Skeletal muscle cell (primary cell): ENCODE results near the gene RECQL5.

Experiments
- DNase-seq: peaks from one replicate; pipeline ENCODE4 v3.0.0-alpha.2; 2010; ENCODE audit warnings: low read depth
- H3K4me3 ChIP-seq: 2 replicates; pipeline ENCODE4 v1.5.1; 2011; ENCODE audit warnings: low read depth, mild to moderate bottlenecking, control low read depth, low read length, moderate library complexity

RECQL5 gene

DNA sequence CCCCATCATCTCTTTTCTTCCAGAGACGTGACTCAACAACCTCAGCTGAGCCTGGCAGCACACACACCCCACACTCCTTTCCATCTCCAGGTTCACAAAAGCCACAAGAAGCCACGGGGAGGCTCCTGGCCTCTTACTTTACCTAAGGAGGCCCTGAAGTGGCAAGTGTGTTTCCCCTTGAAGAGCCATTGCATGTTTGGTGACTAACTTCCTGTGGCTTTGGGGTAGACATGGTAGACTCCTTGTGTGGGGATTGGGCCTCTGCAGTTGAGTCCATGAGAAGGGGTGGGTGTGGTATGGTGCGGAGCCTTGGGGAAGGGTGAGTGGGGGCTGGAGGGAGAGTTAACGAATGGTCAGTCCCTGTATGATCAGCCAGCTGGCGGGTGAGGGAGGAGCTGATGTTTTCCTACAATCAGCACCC lies 24.4 kb upstream of the RECQL5 start:
- DNase-seq: no peak
- no peak overlapping the region for H3K4me3 ChIP-seq

GRCh38 chr17:75689441-75689873 lies 22.5 kb upstream of the RECQL5 start:
- no peak overlapping the region for H3K4me3 ChIP-seq
- DNase-seq: no peak

DNA sequence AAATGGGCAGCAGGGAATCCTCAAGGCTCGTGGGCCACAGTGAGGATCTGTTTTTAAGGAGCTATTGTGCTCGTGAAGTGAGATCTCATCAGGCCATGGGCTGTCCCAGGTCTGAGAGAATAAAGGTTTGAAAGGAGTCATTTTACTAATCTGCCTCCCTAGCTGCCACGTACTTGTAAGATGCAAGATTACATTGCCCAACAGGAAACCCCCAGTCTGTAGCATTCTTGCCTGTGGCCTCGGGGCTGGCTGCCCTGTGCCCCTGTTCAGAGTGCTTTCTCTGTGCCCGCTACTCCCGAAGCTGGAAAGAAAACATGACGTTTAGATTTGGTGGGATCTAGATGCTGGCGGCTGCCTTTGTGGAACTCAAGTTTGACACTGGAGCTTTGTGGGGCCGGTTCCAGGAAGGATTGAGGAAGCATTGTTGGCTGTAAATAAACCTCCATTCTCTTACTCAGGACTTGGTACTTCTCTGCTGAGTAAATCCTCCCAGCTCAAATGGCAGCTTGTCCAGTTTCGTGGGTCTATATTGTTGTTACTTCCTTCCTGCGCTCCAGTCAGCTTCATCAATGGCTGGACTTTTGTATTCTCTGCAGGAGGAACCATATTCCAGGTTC lies 21.4 kb upstream of the RECQL5 start:
- no peak overlapping the region for H3K4me3 ChIP-seq
- DNase-seq: no peak

GRCh38 chr17:75685499-75685898 lies 18.5 kb upstream of the RECQL5 start:
- H3K4me3 ChIP-seq: no peak overlapping the region
- no peak for DNase-seq

DNA sequence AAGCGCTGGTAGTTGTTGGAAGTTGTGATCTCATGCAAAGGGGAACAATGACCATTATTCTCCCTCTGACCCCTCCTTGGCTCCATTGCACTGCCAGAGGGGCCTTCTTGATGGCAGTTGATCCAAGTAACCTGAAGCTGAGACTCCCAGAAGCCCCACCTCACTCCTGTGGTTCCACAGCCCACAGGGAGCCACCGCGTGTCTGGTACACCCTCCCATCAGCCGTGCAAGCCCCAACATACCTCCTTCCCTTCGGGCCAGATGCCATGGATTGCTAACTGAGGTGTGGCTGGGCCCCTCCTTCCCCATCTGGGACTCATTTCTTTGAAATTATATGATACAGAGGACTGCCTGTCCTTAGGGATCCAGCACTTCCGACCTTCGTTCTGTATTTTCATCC lies 18.0 kb upstream of the RECQL5 start:
- H3K4me3 ChIP-seq: no peak overlapping the region
- DNase-seq: no peak

- DNase-seq: no peak
- H3K4me3 ChIP-seq: no peak overlapping the region
Measured at GRCh38 chr17:75684249-75684648, 17.3 kb upstream of the RECQL5 start.

GRCh38 chr17:75683583-75683982 lies 16.6 kb upstream of the RECQL5 start:
- no peak for DNase-seq
- no peak overlapping the region for H3K4me3 ChIP-seq

GRCh38 chr17:75681289-75681688 lies 14.3 kb upstream of the RECQL5 start:
- DNase-seq: no peak

GRCh38 chr17:75680431-75680830 lies 13.5 kb upstream of the RECQL5 start:
- no peak for DNase-seq
- H3K4me3 ChIP-seq: no peak overlapping the region

More at GRCh38 chr17:75681289-75681688, 14.3 kb upstream of the RECQL5 start:
- no peak overlapping the region for H3K4me3 ChIP-seq

- no peak for DNase-seq
- no peak overlapping the region for H3K4me3 ChIP-seq
Measured at GRCh38 chr17:75679706-75680211, 12.8 kb upstream of the RECQL5 start.

DNA sequence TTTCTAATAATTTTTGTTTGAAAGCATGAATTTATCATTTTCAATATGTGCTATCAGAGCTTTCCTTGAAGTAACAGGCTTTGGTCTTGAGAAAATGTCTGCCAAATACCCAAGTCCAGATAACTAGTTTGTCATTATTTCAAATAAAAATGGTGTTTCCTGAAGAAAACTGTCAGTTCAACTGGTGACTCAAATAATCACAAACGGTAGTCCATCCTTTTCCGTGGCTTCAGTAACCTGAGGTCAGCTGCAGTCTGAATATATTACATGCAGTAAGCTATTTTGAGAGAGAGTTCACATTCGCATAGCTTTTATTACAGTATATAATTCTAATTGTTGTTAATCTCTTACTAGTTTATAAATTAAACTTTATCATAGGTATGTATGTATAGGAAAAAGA lies 9.5 kb upstream of the RECQL5 start:
- no peak for DNase-seq
- no peak overlapping the region for H3K4me3 ChIP-seq

GRCh38 chr17:75673487-75673886 lies 6.5 kb upstream of the RECQL5 start:
- no peak for DNase-seq
- no peak overlapping the region for H3K4me3 ChIP-seq

DNA sequence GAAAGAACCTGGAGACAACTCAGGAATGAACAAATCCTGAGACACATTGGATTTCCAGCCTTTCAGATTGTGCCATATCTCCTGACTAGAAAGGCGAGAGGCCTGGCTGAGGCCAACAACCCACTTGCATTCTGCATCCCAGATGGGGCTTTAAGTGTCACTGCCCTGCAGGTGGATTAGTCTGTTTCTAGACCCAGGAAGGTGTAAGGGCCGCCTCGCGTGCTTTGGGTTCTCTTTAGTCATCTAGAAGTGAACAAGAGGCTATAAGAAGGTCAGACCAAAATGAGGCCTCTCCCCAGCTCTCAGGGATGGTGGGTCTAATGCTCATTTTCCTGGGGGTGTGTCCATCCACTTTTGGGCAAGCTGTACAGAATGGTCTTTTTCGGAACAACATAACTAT lies 5.1 kb upstream of the RECQL5 start:
- no peak overlapping the region for H3K4me3 ChIP-seq
- no peak for DNase-seq

DNA sequence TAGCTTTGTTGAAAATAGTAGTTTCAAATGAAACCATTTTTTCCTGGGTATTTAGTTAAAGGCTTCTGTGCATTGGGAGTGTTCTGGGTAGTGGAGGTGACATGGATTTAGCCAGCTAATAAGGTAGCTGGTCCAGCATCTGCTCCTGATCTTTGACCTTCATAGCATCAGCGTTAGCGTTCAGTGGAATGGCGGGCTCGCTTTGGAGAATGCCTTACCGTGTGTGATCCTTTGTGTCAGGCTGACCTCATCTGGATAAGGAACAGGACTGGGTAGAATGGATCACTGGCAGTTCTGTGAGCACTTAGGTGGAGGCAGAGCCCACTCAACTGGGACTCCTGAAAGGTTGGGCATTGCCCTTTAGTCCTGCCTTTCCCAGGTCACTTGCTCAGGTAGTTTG lies 3.9 kb upstream of the RECQL5 start:
- no peak overlapping the region for H3K4me3 ChIP-seq
- DNase-seq: no peak

- H3K4me3 ChIP-seq: no peak overlapping the region
- no peak for DNase-seq
Measured at GRCh38 chr17:75668489-75668888, 1.5 kb upstream of the RECQL5 start.

GRCh38 chr17:75667825-75668224 lies 871 bp upstream of the RECQL5 start:
- H3K4me3 ChIP-seq: peak overlapping the region; percentile 87
- no peak for DNase-seq

- peak overlapping the region; percentile 87 for H3K4me3 ChIP-seq
- no peak for DNase-seq
Measured at GRCh38 chr17:75665981-75666380, 973 bp downstream of the RECQL5 start.

GRCh38 chr17:75664099-75664549 lies 2.8 kb downstream of the RECQL5 start:
- H3K4me3 ChIP-seq: no peak overlapping the region
- no peak for DNase-seq

DNA sequence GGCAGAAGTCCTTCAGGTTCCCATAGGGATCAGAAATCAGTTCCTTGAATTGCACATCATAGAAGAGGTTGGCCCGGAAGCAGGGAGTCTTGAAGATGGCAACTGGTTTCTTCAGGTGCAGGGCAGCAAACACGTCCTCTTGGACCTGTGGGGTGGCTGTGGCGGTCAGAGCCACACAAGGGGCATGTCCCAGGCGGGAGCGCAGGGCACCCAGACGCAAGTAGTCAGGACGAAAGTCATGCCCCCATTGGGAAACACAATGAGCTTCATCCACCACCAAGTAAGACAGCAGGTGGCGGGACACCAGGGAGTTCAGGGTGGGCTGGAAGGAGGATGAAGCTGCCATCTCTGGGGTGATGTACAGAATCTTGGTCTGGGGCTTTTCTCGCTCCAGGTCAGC lies 4.4 kb downstream of the RECQL5 start:
- H3K4me3 ChIP-seq: no peak overlapping the region
- no peak for DNase-seq

GRCh38 chr17:75661531-75661930 lies 5.4 kb downstream of the RECQL5 start:
- DNase-seq: no peak
- H3K4me3 ChIP-seq: no peak overlapping the region

DNA sequence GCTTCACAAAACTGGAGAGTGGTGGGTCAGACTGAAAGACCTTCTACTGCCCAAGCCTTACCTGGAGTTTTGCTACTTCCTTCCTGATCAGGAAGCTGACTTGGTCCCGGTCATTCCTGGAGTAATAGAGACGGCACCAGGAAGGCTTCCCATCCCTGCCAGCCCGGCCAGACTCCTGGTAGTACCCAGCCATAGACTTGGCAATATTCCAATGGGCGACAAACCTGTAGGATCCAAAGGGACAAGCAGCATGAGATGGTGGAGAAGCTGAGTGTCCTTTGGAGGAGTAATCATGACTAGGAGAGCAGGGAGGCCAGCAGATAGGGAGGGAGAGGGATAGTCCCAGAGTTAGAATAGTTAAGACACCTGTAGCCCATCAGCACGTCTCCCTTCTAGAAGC lies 8.7 kb downstream of the RECQL5 start:
- no peak overlapping the region for H3K4me3 ChIP-seq
- DNase-seq: no peak

GRCh38 chr17:75654176-75654575 lies 12.8 kb downstream of the RECQL5 start:
- DNase-seq: no peak
- no peak overlapping the region for H3K4me3 ChIP-seq
